Activated CD8-positive, alpha-beta T cell treated with anti-CD3 and anti-CD28 coated beads, Interleukin-2, amount 10 ng/mL, durations not matched to agents 7 days and 5 days (primary cell): ENCODE measurements around the gene KCNF1. TPM values are rescaled to one million over a fixed set of nuclear protein-coding genes. Genes with fewer than 3 reads are reported as not detected.

Experiments used
- ATAC-seq: fragments of 150-1000 bp; cut with Tn5 transposase; one replicate; pipeline ENCODE4 v1.10.0; 2021; ENCODE audit warnings: moderate library complexity
- CTCF ChIA-PET: fragments of 350-600 bp; sonication (Branson Sonifier 250); formaldehyde crosslinking; loops from one replicate; lab custom pipeline; 2021; ENCODE audit warnings: antibody characterized with exemption; lab: Charles Lee
- POLR2A ChIA-PET: fragments of 350-600 bp; sonication (Branson Sonifier 250); formaldehyde crosslinking; loops from one replicate; lab custom pipeline; 2021; ENCODE audit warnings: antibody characterized with exemption; lab: Charles Lee
- DNase-seq: peaks from one replicate; pipeline ENCODE4 v3.0.0-alpha.2; 2020
- H3K27ac Mint-ChIP-seq: one replicate; pipeline ENCODE4 v1.8.0; 2021; ENCODE audit warnings: mild to moderate bottlenecking, mixed read lengths
- H3K27me3 Mint-ChIP-seq: one replicate; pipeline ENCODE4 v1.8.0; 2021; ENCODE audit warnings: low read depth, mixed read lengths
- H3K36me3 Mint-ChIP-seq: one replicate; pipeline ENCODE4 v1.8.0; 2021; ENCODE audit warnings: low read depth, mixed read lengths
- H3K4me1 Mint-ChIP-seq: one replicate; pipeline ENCODE4 v1.8.0; 2021; ENCODE audit warnings: low read depth, mixed read lengths
- H3K4me3 Mint-ChIP-seq: one replicate; pipeline ENCODE4 v1.8.0; 2021; ENCODE audit warnings: mild to moderate bottlenecking, mixed read lengths
- H3K9me3 Mint-ChIP-seq: one replicate; pipeline ENCODE4 v1.8.0; 2022; ENCODE audit warnings: mixed read lengths; ENCODE audit not compliant: insufficient read depth
- total RNA-seq, 2 experiments: library from RNA; stranded (reverse); gene quantifications; one replicate each; pipeline ENCODE4 v1.2.3, GENCODE V29; 2021

KCNF1 gene
- total RNA-seq, 2 experiments from 2014 or later, result not detected

DNA sequence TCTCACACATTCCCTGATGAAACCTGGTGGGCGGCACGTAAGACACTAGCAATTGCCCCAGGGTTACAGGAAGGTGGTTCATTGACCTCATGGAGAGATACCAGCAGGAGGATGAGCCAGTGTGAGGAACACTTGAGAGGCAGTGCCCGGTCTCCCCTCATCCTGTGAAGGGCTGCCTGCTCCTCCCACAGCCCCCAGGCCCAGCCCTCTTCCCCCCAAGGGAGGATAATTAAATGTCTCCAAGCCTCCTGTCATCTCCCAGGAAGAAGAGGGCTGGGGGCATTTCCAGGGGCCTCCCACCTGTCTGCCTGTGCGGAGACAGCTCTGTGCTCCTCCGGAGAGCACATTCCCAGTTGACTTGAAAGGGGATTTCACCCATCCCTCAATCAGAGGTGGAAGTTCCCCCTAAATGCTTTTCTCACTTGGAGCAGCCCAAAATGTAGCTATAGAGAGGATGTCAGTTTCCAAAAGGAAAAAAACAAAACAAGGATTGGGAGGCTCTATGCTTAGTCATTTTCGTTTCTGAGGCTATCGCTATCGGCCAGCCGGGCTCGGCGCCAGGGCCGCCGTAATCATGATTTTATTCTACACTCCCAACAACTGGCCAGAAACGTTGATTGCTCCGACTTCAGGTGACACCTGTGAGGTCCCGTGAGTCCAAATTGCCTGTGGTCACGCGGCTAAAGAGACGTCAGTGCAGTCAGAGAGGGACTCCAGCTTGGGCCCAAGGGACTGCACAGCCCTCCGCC, 7.1 kb downstream of the KCNF1 start:
- POLR2A ChIA-PET, result no interaction called here
- CTCF ChIA-PET, result no interaction called here
- DNase-seq, result no peak
- H3K4me3 Mint-ChIP-seq, result no peak overlapping the region
- ATAC-seq, result no peak
- no peaks in the 10 kb centered on the region for H3K36me3 Mint-ChIP-seq
- H3K27me3 Mint-ChIP-seq, result no peaks in the 10 kb centered on the region
- H3K27ac Mint-ChIP-seq, result no peak overlapping the region
- H3K9me3 Mint-ChIP-seq, result no peaks in the 10 kb centered on the region
- no peaks in the 10 kb centered on the region for H3K4me1 Mint-ChIP-seq

DNA sequence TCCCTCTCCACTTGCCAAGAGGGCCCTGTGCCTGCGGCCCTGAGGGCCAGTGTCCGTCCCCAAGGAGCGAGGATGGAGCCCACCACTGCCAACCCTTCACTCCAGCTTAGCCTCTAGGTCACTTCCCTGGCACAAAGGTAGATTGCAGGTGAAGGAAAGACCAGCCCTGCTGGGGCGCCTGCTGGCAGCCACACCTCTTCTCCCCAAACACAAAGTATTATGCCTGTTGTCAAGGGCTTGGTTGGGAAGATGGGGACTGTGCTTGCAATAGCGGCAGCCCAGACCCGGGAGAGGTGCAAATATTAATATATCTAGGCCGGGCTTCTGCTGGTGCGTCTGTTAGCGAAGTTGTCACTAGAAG, 7.7 kb downstream of the KCNF1 start:
- POLR2A ChIA-PET, result no interaction called here
- CTCF ChIA-PET, result no interaction called here
- Mint-ChIP-seq H3K27ac (no peak overlapping the region), H3K4me3 (no peak overlapping the region), H3K9me3 (no peaks in the 10 kb centered on the region), H3K4me1 (no peaks in the 10 kb centered on the region), H3K36me3 (no peaks in the 10 kb centered on the region), H3K27me3 (no peaks in the 10 kb centered on the region)
- DNase-seq (no peak), ATAC-seq (no peak)

DNA sequence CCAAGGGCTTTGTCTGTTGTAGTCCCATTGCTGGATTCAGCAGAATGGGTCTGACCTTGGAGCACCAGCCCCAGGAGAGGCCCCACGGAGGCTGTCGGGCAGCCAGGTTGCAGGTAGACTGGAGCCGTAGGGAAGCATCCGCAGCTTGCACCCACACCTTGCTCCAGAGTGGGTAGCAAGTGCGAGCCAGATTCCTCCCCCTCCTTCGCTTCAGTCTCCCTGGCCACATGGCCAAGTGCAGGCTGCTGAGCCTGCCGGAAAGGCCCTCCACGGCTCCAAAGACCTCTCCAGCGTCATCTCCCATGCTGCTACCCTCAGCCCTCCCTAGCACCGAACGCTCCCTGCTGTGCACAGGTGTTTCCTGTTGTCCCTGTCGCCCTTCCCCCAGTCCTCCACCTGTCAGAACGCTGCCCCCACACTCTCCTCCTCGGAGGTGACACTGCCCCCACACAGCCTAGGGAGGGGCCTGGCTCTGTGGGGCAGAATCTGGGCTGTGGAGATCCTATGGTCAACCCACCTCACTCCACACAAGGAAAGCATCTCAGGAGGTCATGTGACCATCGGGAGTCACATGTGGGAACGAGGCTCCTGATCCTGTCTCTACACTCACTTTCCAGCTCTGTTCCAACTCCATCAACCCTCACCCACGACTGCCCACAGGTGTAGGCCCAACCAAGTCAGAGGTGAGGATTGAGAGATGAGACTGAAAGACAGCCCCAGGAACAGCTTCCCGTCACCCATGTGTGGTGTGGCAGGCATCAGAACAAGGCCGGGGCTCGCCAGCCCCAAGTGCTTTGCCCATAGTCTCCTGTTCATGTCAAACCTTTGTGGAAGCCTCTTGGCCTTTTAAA, 8.3 kb downstream of the KCNF1 start:
- no peaks in the 10 kb centered on the region for H3K9me3 Mint-ChIP-seq

DNA sequence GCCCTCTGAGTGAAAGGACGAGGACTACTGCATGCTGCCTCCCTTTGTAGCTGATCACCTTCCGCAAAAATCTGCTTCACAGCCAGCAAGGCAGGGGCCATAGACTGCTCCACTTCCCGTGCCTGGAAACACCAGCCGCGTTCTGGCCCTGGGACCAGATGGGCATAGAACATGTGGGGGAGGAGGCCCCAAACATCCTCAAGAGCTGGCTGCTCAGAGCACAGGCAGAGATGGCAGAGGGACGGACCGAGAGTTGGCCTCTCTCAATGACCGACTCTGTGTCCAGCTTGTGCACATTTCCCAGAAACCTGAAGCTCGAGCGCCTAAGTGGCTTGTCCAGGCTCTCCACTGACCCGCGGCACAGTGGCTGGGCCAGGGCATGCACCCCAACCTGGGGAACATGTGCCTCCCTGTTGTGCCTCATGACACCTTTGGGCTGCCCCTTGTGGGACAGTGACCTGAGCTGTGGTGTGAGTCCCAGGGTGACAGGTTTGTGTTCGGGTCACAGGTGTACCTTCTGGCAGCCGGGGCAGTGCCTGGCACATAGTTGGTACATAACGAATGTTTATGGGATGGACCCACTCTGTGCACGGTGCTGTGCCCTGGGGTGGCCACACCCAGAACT, 9.1 kb downstream of the KCNF1 start:
- no peaks in the 10 kb centered on the region for H3K36me3 Mint-ChIP-seq

More for the DNA sequence above, 8.3 kb downstream of the KCNF1 start:
- no peak for DNase-seq
- Mint-ChIP-seq H3K4me1 (no peaks in the 10 kb centered on the region), H3K4me3 (no peak overlapping the region), H3K36me3 (no peaks in the 10 kb centered on the region), H3K27ac (no peak overlapping the region), H3K27me3 (no peaks in the 10 kb centered on the region)
- ATAC-seq, result no peak
- ChIA-PET POLR2A (no interaction called here), CTCF (no interaction called here)

DNA sequence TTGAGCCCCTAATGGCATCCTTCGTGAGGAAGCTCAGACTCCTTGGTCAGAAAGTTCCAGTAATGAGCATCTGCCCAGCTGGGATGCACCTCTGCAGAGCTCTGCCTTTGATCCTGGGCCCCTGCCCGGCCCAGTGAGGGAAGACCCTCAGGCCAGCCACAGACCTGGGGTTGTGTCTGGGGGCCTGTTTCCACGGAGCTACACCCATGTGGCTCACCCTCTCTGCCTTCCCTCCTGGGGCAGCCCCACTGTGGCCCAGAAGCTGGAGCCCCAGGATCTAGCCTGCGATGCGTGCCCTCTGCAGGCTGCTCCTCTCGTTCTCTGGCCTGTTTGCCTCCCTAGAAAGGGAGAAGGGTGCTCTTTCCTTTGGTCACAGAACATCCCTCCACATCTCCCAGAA, 9.8 kb downstream of the KCNF1 start:
- ChIA-PET CTCF (no interaction called here), POLR2A (no interaction called here)
- Mint-ChIP-seq H3K4me1 (no peaks in the 10 kb centered on the region), H3K27ac (no peak overlapping the region), H3K9me3 (no peaks in the 10 kb centered on the region), H3K4me3 (no peak overlapping the region), H3K27me3 (peaks cover 1% of the 10 kb centered on the region), H3K36me3 (no peaks in the 10 kb centered on the region)
- ATAC-seq (no peak), DNase-seq (no peak)

More for the DNA sequence above, 9.1 kb downstream of the KCNF1 start:
- Mint-ChIP-seq H3K27ac (no peak overlapping the region), H3K27me3 (no peaks in the 10 kb centered on the region), H3K9me3 (no peaks in the 10 kb centered on the region), H3K4me1 (no peaks in the 10 kb centered on the region), H3K4me3 (no peak overlapping the region)
- POLR2A ChIA-PET, result no interaction called here
- CTCF ChIA-PET, result no interaction called here
- ATAC-seq (no peak), DNase-seq (no peak)

DNA sequence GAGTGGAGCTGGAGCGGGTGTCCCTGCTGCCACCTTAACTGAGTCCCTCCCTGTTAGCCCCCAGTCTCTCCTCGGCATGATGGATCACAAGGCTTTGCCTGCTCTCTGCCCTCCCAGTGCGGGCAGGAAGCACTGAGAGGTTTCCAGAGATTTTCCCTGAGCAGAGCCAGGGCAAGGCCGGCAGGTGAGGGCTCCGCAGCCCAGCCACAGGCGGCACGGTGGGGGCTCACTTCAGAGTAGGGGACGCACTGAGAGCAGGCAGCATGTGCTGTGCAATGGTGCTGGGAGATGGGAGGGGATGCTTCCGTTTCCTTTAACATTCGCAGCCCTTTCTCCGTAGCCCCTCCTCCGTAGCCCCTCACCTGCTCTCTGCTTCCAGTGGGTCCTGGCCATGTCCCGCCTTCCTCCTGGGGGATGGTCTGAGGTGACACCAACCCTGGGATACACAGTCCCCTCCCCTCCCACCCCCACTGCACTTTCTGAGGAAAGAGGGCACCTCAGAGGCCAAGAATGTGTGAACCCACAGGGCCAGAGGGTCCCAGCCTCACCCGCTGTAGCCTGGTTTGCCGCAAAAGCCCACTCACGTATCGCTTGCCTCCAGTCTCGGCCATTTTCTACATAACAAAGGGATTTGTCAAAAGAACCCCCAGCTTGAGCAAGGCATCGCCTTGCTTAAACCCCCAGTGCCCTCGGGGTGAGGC, 10.7 kb downstream of the KCNF1 start:
- ChIA-PET CTCF (no interaction called here), POLR2A (no interaction called here)
- H3K27me3 Mint-ChIP-seq, result peaks cover 7% of the 10 kb centered on the region
- no peak for DNase-seq
- H3K27ac Mint-ChIP-seq, result no peak overlapping the region
- H3K4me3 Mint-ChIP-seq, result no peak overlapping the region
- H3K4me1 Mint-ChIP-seq, result no peaks in the 10 kb centered on the region
- H3K9me3 Mint-ChIP-seq, result no peaks in the 10 kb centered on the region
- ATAC-seq, result no peak
- H3K36me3 Mint-ChIP-seq, result no peaks in the 10 kb centered on the region

DNA sequence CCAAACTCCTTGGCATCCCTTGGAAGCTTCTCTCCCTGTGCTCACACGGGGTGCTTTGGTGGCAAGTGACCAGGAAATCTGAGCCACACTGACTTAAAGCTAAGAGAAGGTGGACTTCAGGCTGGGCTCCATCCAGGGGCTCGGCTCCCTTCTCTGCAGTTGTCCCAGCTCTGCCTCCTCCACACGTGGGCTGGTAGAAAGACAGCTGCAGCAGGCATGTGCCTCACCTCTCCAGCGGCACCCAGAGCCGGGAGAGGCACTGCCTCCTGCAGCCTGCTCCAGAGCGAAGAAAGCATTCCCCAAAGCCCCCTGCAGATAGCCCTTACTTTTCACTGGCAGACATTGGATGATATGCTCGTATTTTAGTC, 11.3 kb downstream of the KCNF1 start:
- DNase-seq, result no peak
- no peaks in the 10 kb centered on the region for H3K9me3 Mint-ChIP-seq
- no peak overlapping the region for H3K4me3 Mint-ChIP-seq
- H3K4me1 Mint-ChIP-seq, result no peaks in the 10 kb centered on the region
- ATAC-seq, result no peak
- no peaks in the 10 kb centered on the region for H3K36me3 Mint-ChIP-seq
- H3K27ac Mint-ChIP-seq, result no peak overlapping the region
- CTCF ChIA-PET, result no interaction called here
- H3K27me3 Mint-ChIP-seq, result peaks cover 8% of the 10 kb centered on the region
- POLR2A ChIA-PET, result no interaction called here

DNA sequence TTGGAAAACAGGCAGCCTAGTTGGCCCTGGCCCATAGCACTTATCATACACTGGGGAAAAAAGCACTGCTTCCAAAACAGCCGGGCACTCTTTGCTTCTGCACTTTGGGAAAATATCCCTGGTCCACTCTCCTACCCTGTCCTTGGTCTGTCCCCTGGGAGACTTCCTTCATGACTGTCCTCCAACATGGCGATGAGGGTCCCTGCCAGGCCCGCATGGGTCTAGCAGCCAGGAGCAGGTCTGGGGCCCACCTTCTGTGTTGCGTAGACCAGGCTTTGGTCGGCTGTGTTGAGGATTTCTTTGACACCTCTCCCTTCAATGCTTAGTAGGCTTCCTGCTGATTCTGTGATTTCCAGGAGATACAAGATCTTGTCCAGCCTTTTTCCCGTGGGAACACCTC, 12.2 kb downstream of the KCNF1 start:
- H3K9me3 Mint-ChIP-seq, result no peaks in the 10 kb centered on the region
- H3K4me3 Mint-ChIP-seq, result no peak overlapping the region
- peaks cover 16% of the 10 kb centered on the region for H3K27me3 Mint-ChIP-seq
- no peak for ATAC-seq
- H3K36me3 Mint-ChIP-seq, result no peaks in the 10 kb centered on the region
- H3K27ac Mint-ChIP-seq, result no peak overlapping the region
- no peak for DNase-seq
- ChIA-PET CTCF (no interaction called here), POLR2A (no interaction called here)
- H3K4me1 Mint-ChIP-seq, result no peaks in the 10 kb centered on the region

DNA sequence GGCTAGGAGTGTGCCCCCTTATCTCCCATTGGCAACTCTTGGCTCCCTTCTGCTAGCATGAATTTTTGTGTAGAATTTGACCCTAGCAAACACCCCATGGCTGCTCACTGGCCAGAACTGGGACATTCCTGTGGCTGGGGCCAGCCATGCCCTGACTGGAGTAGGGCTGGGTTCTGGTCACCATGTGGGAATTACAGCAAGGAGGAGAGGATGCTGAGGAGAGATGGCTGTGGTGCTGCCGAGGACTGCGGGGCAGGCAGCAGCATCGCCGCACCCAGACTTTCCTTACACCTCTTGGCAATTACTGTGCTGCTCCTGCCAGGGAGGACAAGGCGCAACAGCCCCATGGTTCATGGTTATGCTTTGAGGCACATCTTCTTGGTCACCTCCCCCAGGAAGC, 12.7 kb downstream of the KCNF1 start:
- H3K9me3 Mint-ChIP-seq, result no peaks in the 10 kb centered on the region
- H3K4me1 Mint-ChIP-seq, result no peaks in the 10 kb centered on the region
- no peaks in the 10 kb centered on the region for H3K36me3 Mint-ChIP-seq
- H3K4me3 Mint-ChIP-seq, result no peak overlapping the region
- POLR2A ChIA-PET, result no interaction called here
- no peak overlapping the region for H3K27ac Mint-ChIP-seq
- H3K27me3 Mint-ChIP-seq, result peaks cover 18% of the 10 kb centered on the region
- DNase-seq, result no peak
- CTCF ChIA-PET, result no interaction called here
- ATAC-seq, result no peak

DNA sequence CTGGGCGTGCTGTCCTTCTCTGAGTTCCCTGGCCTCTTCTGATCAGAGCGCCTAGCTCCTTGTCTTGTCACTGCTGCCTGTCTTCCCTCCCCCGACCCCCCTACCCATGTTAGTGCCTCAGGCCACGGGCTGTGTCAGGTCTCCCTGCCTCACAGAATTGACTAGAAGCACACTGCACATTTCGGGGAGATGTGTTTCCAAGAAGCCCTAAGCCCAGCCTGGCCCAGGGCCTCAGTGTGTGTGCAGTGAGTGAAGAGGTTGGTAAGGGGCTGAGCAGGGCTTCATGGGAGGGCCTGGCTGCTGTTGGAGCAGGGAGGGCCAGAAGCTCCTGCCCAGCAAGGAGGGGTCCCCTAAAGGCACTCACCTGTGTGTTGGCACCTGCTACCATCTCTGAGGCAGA, 13.1 kb downstream of the KCNF1 start:
- no peak for DNase-seq
- peaks cover 22% of the 10 kb centered on the region for H3K27me3 Mint-ChIP-seq
- no peak overlapping the region for H3K27ac Mint-ChIP-seq
- no peaks in the 10 kb centered on the region for H3K9me3 Mint-ChIP-seq
- no peaks in the 10 kb centered on the region for H3K36me3 Mint-ChIP-seq
- ChIA-PET POLR2A (no interaction called here), CTCF (no interaction called here)
- no peaks in the 10 kb centered on the region for H3K4me1 Mint-ChIP-seq
- no peak overlapping the region for H3K4me3 Mint-ChIP-seq
- no peak for ATAC-seq

DNA sequence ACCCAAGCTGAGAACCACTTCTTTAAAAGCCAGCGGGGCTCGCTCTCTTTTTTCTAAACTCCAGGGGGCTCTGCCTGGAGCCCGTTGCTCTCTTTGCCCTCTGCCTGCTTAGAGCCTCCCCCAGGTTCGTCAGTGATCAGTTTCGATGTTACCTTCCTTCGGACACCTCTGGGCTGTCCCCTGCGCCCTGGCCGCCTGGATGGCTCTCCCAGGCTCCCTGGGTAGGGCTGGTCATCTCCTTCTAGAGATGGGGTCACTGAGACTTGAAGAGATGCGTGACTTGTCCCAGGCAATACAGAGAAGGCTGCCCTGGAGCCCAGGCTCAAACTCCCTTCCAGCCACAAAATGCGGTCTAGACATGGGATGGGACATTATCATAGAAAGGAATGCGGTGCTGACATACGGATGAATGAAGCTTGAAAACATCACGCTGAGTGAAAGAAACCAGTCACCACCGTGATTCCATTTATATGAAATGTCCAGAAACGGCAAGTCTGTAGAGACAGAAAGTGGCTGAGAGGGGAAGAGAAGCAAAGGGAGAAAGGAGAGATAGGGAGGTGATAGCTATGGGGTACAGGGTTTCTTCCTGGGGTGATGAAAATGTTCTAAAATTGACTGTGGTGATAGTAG, 14.6 kb downstream of the KCNF1 start:
- CTCF ChIA-PET, result interaction anchor here (1.0 kb wide), 1 partner anchor 93 kb away, joined by 3 read pairs; no protein-coding TSS in a partner anchor
- no peak overlapping the region for H3K27ac Mint-ChIP-seq

More for the DNA sequence above, 14.6 kb downstream of the KCNF1 start:
- DNase-seq (no peak), ATAC-seq (no peak)
- POLR2A ChIA-PET, result interaction anchor here (0.5 kb wide), 1 partner anchor 49 kb away, joined by 3 read pairs; no protein-coding TSS in a partner anchor
- Mint-ChIP-seq H3K4me1 (no peaks in the 10 kb centered on the region), H3K27me3 (peaks cover 24% of the 10 kb centered on the region), H3K9me3 (no peaks in the 10 kb centered on the region), H3K36me3 (no peaks in the 10 kb centered on the region), H3K4me3 (no peak overlapping the region)
